Measurements from ENCODE around the gene SCNN1A. TPM values are rescaled to one million over a fixed set of nuclear protein-coding genes. Genes with fewer than 3 reads are reported as not detected.

Gene SCNN1A
- total RNA-seq, 1 donor from 2014 or later: 0.74 TPM

DNA sequence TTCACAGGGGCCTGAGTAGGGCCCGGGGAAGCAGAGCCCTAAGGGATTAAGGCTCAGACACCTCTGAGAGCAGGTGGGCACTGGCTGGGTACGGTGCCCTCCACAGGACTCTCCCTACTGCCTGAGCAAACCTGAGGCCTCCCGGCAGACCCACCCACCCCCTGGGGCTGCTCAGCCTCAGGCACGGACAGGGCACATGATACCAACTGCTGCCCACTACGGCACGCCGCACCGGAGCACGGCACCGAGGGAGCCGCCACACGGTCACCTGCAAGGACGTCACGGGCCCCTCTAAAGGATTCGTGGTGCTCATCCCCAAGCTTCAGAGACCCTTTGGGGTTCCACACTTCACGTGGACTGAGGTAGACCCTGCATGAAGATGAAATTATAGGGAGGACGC is 15.7 kb upstream of the SCNN1A start:
- no peak overlapping the region for H3K27ac Mint-ChIP-seq (ENCODE audit: unreplicated experiment)
- H3K27me3 Mint-ChIP-seq (ENCODE audit: unreplicated experiment): peaks cover 2% of the 10 kb centered on the region
- H3K4me1 Mint-ChIP-seq (ENCODE audit: low read depth, unreplicated experiment): no peaks in the 10 kb centered on the region
- no peak for DNase-seq
- H3K4me3 Mint-ChIP-seq (ENCODE audit: unreplicated experiment): no peak overlapping the region
- H3K9me3 Mint-ChIP-seq (ENCODE audit: unreplicated experiment): no peaks in the 10 kb centered on the region
- TF ChIP-seq, protein P1, sequence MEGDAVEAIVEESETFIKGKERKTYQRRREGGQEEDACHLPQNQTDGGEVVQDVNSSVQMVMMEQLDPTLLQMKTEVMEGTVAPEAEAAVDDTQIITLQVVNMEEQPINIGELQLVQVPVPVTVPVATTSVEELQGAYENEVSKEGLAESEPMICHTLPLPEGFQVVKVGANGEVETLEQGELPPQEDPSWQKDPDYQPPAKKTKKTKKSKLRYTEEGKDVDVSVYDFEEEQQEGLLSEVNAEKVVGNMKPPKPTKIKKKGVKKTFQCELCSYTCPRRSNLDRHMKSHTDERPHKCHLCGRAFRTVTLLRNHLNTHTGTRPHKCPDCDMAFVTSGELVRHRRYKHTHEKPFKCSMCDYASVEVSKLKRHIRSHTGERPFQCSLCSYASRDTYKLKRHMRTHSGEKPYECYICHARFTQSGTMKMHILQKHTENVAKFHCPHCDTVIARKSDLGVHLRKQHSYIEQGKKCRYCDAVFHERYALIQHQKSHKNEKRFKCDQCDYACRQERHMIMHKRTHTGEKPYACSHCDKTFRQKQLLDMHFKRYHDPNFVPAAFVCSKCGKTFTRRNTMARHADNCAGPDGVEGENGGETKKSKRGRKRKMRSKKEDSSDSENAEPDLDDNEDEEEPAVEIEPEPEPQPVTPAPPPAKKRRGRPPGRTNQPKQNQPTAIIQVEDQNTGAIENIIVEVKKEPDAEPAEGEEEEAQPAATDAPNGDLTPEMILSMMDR (IDR thresholded peaks at IDR 0.05; ENCODE audit: partially characterized antibody, unreplicated experiment): no peak
- no peaks in the 10 kb centered on the region for H3K36me3 Mint-ChIP-seq (ENCODE audit: unreplicated experiment)

DNA sequence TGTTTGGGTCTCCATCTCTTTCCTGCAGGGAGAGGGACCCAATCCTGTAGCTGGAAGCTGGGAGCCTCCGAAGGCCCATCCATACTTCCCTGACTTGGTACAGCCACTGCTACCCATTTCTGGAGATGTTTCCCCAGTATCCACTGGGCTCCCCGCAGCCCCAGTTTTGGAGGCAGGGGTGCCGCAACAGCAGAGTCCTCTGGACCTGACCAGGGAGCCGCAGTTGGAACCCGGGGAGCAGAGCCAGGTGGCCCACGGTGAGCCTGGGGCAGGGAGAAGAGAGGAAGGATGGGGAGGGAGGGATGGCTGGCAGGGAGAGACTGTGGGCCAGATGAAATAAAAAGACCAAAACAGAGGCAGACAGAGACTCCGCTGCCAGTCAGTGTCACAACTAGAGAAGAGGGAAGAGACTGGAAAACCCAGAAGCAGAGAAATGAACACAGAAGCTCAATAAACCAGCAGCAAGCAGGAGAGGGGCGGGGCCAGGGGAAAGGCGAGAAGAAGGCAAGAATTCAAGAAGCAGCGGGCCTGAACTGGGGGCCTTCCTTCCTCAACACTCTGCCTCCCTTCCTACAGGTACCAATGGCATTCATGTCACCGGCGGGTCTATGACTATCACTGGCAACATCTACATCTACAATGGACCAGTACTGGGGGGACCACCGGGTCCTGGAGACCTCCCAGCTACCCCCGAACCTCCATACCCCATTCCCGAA is 14.9 kb upstream of the SCNN1A start:
- H3K9me3 Mint-ChIP-seq (ENCODE audit: unreplicated experiment): no peaks in the 10 kb centered on the region
- no peaks in the 10 kb centered on the region for H3K4me1 Mint-ChIP-seq (ENCODE audit: low read depth, unreplicated experiment)
- no peak overlapping the region for H3K4me3 Mint-ChIP-seq (ENCODE audit: unreplicated experiment)
- peaks cover 2% of the 10 kb centered on the region for H3K27me3 Mint-ChIP-seq (ENCODE audit: unreplicated experiment)
- H3K27ac Mint-ChIP-seq (ENCODE audit: unreplicated experiment): no peak overlapping the region
- TF ChIP-seq, protein P1 (IDR thresholded peaks at IDR 0.05; ENCODE audit: partially characterized antibody, unreplicated experiment): no peak
- no peaks in the 10 kb centered on the region for H3K36me3 Mint-ChIP-seq (ENCODE audit: unreplicated experiment)
- DNase-seq: no peak

DNA sequence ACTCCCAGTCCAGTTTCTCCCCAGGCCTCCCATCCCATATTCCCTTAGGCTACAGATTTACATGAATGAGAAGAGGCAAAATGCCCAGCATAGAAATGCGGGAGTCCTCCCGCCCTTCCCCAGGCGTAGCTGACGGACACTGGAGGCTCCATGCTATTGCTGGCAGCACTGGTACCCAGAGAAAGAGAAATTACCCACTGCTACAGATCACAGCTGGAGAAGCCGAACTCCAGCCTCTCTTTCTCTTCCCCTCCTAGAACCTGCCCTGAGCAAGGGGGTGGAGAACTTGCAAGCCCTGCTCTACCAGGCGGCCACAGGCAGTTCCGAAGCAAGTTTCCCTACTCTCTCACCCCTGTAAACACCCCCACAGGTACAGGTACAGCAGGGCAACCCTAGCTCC is 12.2 kb upstream of the SCNN1A start:
- H3K4me1 Mint-ChIP-seq (ENCODE audit: low read depth, unreplicated experiment): no peaks in the 10 kb centered on the region

DNA sequence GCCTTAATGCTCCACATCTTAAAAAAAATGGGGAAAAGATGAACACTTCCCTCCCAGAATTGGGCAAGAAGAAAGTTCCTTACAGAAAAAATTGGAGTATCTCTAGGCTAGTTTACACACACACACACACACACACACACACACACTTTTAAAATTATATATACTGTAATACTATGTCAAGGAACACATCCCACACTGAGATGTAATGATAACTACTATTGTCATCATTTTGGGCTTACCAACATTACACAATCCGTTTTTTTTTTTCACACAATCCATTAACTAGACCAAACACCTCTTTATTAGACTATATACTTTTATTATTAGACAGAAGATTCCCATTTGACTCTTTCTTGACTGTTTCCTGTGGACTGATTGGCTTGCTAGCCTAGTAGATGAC is 11.1 kb upstream of the SCNN1A start:
- TF ChIP-seq, protein P1 (IDR thresholded peaks at IDR 0.05; ENCODE audit: partially characterized antibody, unreplicated experiment): no peak
- Mint-ChIP-seq H3K36me3 (ENCODE audit: unreplicated experiment) (no peaks in the 10 kb centered on the region), H3K9me3 (ENCODE audit: unreplicated experiment) (no peaks in the 10 kb centered on the region), H3K4me1 (ENCODE audit: low read depth, unreplicated experiment) (no peaks in the 10 kb centered on the region), H3K27me3 (ENCODE audit: unreplicated experiment) (peaks cover 8% of the 10 kb centered on the region), H3K27ac (ENCODE audit: unreplicated experiment) (no peak overlapping the region), H3K4me3 (ENCODE audit: unreplicated experiment) (no peak overlapping the region)
- no peak for DNase-seq

More for the DNA sequence above, 12.2 kb upstream of the SCNN1A start:
- no peaks in the 10 kb centered on the region for H3K9me3 Mint-ChIP-seq (ENCODE audit: unreplicated experiment)
- no peak for DNase-seq
- no peaks in the 10 kb centered on the region for H3K36me3 Mint-ChIP-seq (ENCODE audit: unreplicated experiment)
- no peak overlapping the region for H3K4me3 Mint-ChIP-seq (ENCODE audit: unreplicated experiment)
- H3K27ac Mint-ChIP-seq (ENCODE audit: unreplicated experiment): no peak overlapping the region
- TF ChIP-seq, protein P1 (IDR thresholded peaks at IDR 0.05; ENCODE audit: partially characterized antibody, unreplicated experiment): no peak
- H3K27me3 Mint-ChIP-seq (ENCODE audit: unreplicated experiment): peaks cover 5% of the 10 kb centered on the region

DNA sequence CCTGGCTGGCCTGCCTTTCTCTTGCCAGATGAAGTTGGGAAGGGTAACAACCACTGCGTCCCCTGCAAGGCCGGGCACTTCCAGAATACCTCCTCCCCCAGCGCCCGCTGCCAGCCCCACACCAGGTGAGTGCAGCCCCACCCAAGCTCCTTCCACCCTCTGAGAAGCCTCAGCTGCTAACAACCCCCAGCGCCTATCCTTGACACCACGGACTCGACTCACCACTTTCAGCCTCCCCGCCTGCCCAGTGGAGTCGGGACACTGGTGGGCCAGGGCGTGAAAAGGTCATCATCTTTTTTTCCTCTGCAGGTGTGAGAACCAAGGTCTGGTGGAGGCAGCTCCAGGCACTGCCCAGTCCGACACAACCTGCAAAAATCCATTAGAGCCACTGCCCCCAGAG is 10.7 kb upstream of the SCNN1A start:
- TF ChIP-seq, protein P1 (IDR thresholded peaks at IDR 0.05; ENCODE audit: partially characterized antibody, unreplicated experiment): no peak
- no peak for DNase-seq
- Mint-ChIP-seq H3K27me3 (ENCODE audit: unreplicated experiment) (peaks cover 8% of the 10 kb centered on the region), H3K36me3 (ENCODE audit: unreplicated experiment) (no peaks in the 10 kb centered on the region), H3K4me1 (ENCODE audit: low read depth, unreplicated experiment) (no peaks in the 10 kb centered on the region), H3K9me3 (ENCODE audit: unreplicated experiment) (no peaks in the 10 kb centered on the region), H3K27ac (ENCODE audit: unreplicated experiment) (no peak overlapping the region), H3K4me3 (ENCODE audit: unreplicated experiment) (no peak overlapping the region)
